Nephron progenitor cell (in vitro differentiated cells): Measurements from ENCODE around the gene SDK2.

Source experiments
- DNase-seq: peaks from one replicate; pipeline ENCODE4 v3.0.0; 2021
- H3K27ac Mint-ChIP-seq: 2 replicates; pipeline ENCODE4 v1.8.0; 2021; ENCODE audit warnings: mild to moderate bottlenecking, moderate library complexity, mixed read lengths
- H3K27me3 Mint-ChIP-seq: 2 replicates; pipeline ENCODE4 v1.8.0; 2021; ENCODE audit warnings: mild to moderate bottlenecking, low read depth, mixed read lengths; ENCODE audit not compliant: poor library complexity
- H3K36me3 Mint-ChIP-seq: 2 replicates; pipeline ENCODE4 v1.8.0; 2021; ENCODE audit warnings: low read depth, mixed read lengths
- H3K4me1 Mint-ChIP-seq: 2 replicates; pipeline ENCODE4 v1.8.0; 2021; ENCODE audit warnings: mixed read lengths
- H3K4me3 Mint-ChIP-seq: 2 replicates; pipeline ENCODE4 v1.8.0; 2021; ENCODE audit warnings: mild to moderate bottlenecking, moderate library complexity, mixed read lengths
- H3K9me3 Mint-ChIP-seq: 2 replicates; pipeline ENCODE4 v1.8.0; 2021; ENCODE audit warnings: mild to moderate bottlenecking, moderate library complexity, mixed read lengths
- TF ChIP-seq, protein P1 (sequence below): fragments of 200-600 bp; sonication (generic); IDR thresholded peaks from 2 replicates; pipeline ENCODE4 v1.5.0; 2021; ENCODE audit warnings: antibody characterized with exemption

SDK2 gene

DNA sequence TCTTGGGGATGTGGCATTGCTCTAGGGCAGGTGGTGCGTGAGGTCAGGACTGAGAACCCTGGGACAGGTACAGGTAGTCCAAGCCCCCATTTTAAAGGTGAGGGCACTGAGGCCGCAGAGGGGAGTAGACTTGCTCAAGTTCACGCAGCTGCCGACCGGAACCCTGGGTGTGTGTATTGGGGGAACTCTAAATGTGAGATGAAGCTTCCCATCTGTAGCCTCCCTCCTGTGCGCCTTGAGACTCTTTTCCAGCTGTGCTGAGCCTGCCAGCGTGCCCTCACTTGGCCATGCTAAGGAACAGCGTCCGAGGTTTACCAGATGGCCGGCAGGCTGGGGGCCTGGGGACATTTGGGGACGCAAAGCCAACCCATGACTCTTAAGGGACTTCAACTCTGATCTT, 253.4 kb downstream of the SDK2 start:
- H3K27ac Mint-ChIP-seq: no peak overlapping the region
- DNase-seq: no peak
- peaks cover 4% of the 10 kb centered on the region for H3K36me3 Mint-ChIP-seq
- no peaks in the 10 kb centered on the region for H3K27me3 Mint-ChIP-seq
- no peak overlapping the region for H3K4me3 Mint-ChIP-seq
- H3K9me3 Mint-ChIP-seq: no peaks in the 10 kb centered on the region
- TF ChIP-seq, protein P1, sequence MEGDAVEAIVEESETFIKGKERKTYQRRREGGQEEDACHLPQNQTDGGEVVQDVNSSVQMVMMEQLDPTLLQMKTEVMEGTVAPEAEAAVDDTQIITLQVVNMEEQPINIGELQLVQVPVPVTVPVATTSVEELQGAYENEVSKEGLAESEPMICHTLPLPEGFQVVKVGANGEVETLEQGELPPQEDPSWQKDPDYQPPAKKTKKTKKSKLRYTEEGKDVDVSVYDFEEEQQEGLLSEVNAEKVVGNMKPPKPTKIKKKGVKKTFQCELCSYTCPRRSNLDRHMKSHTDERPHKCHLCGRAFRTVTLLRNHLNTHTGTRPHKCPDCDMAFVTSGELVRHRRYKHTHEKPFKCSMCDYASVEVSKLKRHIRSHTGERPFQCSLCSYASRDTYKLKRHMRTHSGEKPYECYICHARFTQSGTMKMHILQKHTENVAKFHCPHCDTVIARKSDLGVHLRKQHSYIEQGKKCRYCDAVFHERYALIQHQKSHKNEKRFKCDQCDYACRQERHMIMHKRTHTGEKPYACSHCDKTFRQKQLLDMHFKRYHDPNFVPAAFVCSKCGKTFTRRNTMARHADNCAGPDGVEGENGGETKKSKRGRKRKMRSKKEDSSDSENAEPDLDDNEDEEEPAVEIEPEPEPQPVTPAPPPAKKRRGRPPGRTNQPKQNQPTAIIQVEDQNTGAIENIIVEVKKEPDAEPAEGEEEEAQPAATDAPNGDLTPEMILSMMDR: no peak
- H3K4me1 Mint-ChIP-seq: peaks cover 25% of the 10 kb centered on the region

DNA sequence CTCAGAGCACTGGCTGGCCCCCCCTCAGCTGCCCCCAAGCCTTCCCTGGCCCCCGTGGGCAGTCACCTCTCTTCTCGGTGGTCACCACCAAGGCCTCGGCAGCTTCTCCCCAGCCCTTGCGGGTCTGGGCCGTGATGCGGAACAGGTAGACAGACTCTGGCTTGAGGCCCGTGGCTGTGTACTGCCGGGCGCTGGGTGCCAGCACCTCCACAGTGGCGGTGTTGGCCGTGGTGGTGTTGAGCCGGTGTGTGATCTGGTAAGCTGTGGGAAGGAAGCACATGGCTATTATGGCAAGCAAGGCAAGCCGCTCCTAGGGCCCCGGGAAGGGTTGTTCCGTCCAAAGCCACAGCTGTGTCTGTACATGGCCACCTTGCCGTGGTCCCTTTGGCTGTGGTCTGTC, 254.0 kb downstream of the SDK2 start:
- TF ChIP-seq, protein P1: no peak
- Mint-ChIP-seq H3K27ac (no peak overlapping the region), H3K9me3 (no peaks in the 10 kb centered on the region), H3K4me3 (no peak overlapping the region), H3K27me3 (no peaks in the 10 kb centered on the region), H3K36me3 (peaks cover 9% of the 10 kb centered on the region), H3K4me1 (peaks cover 30% of the 10 kb centered on the region)
- no peak for DNase-seq

DNA sequence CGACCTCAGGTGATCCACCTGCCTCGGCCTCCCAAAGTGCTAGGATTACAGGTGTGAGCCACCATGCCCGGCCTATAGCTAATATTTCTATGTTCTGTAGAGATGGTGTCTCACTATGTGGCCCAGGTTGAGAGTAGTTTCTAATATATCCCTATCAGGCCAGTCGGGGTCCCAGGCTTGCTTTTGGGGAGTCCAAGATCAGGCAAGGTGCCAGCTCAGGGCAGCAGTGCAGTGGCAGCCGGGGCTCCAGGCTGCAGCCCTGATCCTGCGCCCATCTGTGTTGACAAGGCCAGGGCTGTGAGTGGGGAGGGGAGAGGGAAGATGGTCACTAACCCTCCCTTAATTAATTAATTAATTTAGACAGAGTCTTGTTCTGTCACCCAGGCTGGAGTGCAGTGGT, 254.8 kb downstream of the SDK2 start:
- Mint-ChIP-seq H3K27ac (no peak overlapping the region), H3K36me3 (peaks cover 17% of the 10 kb centered on the region), H3K4me3 (no peak overlapping the region), H3K9me3 (no peaks in the 10 kb centered on the region), H3K4me1 (peaks cover 32% of the 10 kb centered on the region), H3K27me3 (peaks cover 4% of the 10 kb centered on the region)
- TF ChIP-seq, protein P1: no peak
- DNase-seq: no peak

DNA sequence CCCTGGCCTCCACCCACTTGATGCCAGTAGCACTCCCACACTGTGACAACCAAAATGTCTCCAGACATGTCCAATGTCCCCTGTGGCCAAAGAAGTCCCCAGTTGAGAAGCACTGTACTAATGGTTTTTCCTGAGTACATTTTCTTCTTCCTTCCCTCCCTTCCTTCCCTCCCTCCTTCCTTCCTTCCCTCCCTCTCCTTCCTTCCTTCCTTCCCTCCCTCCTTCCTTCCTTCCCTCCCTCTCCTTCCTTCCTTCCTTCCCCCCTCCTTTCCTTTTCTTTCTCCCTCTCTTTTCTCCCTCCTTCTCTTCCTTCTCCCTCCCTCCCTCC, 255.7 kb downstream of the SDK2 start:
- DNase-seq: no peak
- TF ChIP-seq, protein P1: no peak
- Mint-ChIP-seq H3K4me3 (no peak overlapping the region), H3K9me3 (no peaks in the 10 kb centered on the region), H3K4me1 (peaks cover 25% of the 10 kb centered on the region), H3K36me3 (peaks cover 25% of the 10 kb centered on the region), H3K27me3 (peaks cover 9% of the 10 kb centered on the region), H3K27ac (no peak overlapping the region)

DNA sequence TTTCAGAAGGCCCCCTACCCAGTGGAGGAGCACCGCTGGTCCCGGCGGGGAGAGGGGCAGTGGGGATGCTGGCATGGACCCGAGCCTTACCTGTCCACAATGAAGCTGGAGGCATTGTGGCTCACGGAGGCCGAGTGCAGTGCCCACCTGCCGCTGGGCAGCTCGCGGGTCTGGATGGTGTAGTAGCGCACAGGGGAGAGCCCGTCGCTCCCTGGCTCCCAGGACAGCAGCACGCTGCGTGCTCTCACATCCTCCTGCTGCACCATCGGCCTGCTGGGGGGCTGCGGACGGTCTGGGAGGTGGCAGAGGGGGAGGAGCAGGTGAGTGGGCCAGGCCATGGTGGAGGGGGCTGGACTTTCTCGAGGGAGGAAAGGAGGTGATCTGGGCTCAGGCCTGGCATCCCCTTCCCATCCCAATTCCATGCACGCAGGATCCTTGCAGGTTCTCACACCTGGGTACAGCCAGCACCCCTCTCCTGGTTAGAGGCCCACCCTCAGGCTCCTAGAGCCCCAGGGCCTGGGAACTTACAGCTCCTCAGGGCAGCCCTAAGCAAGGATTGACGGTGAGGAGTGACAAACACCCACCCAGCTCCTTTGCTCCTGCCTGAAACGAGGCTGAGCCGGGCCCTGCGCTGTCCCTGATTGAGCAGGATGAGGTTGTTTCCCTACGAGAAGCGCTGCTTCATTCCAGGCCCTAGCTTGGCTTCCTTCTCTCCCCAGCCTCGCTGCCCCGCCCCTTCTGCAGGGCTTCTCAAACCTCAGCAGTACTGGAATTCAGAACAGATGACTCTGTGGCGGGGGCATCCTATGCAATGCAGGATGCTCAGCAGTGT, 256.3 kb downstream of the SDK2 start:
- H3K27ac Mint-ChIP-seq: no peak overlapping the region
- TF ChIP-seq, protein P1: no peak
- H3K4me1 Mint-ChIP-seq: peaks cover 24% of the 10 kb centered on the region
- DNase-seq: no peak
- H3K36me3 Mint-ChIP-seq: peaks cover 29% of the 10 kb centered on the region
- peaks cover 9% of the 10 kb centered on the region for H3K27me3 Mint-ChIP-seq
- no peak overlapping the region for H3K4me3 Mint-ChIP-seq
- H3K9me3 Mint-ChIP-seq: no peaks in the 10 kb centered on the region

DNA sequence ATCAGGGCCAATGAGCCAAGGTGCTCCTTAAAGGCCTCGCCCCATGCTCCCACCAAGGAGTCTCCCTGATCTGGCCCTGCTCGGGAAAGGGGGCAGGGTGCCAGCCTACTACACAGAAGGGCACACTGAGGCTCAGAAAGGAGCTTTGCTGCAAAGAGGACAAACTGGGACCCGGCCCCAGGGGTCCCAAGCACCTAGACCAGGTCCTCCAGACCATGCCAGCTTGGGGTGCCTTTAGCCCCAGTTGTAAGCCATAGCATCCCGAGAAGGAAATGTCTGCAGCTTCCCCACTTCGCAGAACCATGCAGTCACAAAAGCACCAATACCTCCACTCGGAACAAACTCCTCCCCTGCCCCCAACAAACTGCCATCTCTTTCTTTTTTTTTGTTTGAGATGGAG, 257.7 kb downstream of the SDK2 start:
- TF ChIP-seq, protein P1: no peak
- Mint-ChIP-seq H3K4me1 (peaks cover 24% of the 10 kb centered on the region), H3K27me3 (peaks cover 9% of the 10 kb centered on the region), H3K27ac (no peak overlapping the region), H3K9me3 (no peaks in the 10 kb centered on the region), H3K36me3 (peaks cover 29% of the 10 kb centered on the region), H3K4me3 (no peak overlapping the region)
- DNase-seq: no peak
